Measurements from ENCODE around the gene CCDC15.
"Not testable (repeated sequence)": the region's sequence is repeated elsewhere in the genome, so short reads cannot be mapped to it uniquely, and the experiment has no call there.

The CCDC15 gene

DNA sequence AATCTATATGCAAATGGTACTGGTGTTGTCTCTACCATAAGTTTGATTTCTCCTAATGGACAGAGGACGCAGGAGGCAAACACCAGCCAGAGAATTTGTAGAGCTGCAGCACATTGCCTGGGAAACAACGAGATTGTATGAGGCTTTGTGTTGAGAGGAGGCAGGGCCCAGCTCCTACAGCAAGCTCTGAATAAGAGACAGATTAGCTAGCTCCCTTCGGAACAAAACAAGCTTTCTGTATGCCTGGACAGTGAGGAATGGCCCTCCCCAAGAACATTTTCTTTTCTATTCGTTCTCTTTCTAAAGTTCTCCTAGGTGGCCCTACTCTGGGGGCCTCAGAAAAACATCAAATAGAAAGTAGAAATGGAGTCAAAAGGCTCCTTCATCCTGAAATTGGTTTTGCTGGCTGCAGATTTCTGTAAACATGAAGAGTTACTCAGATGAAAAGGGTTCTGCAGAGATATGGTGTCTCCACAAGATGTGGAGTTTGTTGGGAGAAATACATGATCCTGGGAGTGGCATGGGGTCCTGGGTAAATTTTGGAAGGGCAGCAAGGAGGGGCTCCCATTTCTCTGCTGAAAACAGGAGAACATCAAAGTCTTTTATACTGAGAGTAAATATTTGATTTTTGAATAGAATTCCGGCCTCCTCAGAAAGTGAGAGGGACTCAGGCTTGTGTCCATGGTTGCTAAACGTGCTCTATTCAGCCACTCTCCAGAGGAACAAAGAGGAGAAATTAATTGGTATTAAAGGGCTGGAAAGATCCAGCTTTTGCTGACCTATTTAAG is 11.3 kb upstream of the CCDC15 start:
- DNase-seq (ENCODE audit: extremely low read depth in 1 of 2, low read depth in 1 of 2): no peak

DNA sequence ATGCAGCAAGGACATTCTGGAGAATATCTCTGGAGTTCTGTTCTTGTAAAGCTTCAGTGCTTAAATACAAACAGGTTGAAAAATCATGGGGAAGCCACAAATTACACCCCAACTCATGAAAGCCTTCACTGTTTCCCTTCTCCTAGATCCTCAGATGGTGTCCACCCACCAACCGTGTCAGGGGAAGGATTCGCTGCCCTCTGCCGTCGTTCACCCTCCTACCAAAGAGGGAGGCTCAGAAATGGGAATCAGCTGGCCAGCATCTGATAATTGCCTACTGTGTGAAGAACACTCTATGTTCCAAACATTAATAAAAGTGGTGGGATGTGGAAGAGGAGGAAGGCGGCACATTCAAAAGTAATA is 10.8 kb upstream of the CCDC15 start:
- DNase-seq (ENCODE audit: extremely low read depth in 1 of 2, low read depth in 1 of 2): no peak

DNA sequence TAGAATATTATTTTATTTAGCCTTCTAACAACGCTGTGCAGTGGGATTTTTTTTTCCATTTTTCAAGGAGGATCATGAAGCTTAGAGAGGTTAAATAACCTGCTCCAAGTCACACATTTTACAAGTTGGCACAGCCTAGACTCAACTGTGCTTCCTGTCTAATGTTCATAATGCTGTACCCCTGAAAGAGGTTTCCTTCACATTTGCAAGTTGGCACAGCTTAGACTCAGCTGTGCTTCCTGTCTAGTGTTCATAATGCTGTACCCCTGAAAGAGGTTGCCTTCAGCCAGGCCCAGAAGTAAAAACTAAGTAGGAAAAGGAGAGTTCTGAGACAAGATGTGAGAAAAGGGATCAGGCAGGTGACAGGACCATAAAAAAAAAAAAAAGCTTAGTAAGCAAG is 10.3 kb upstream of the CCDC15 start:
- DNase-seq (ENCODE audit: extremely low read depth in 1 of 2, low read depth in 1 of 2): no peak

DNA sequence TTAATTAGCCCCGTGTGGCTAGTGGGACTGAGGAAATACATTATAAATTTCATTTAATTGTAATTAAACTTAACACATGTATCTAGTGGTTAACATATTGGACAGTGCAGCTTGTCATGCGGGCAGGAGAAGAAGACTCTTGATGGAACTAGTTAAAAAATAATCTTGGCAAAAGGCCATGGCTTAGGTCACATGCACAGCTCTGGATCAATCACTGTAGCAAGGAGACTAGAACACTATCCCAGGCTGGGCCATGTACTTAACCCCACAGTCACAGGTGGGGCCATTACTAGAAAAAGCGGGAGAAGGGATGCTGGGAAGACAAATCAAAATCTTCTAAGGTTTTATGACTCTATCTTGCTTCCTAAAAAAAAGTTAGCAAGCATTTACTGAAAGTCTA is 9.4 kb upstream of the CCDC15 start:
- DNase-seq (ENCODE audit: extremely low read depth in 1 of 2, low read depth in 1 of 2): no peak

DNA sequence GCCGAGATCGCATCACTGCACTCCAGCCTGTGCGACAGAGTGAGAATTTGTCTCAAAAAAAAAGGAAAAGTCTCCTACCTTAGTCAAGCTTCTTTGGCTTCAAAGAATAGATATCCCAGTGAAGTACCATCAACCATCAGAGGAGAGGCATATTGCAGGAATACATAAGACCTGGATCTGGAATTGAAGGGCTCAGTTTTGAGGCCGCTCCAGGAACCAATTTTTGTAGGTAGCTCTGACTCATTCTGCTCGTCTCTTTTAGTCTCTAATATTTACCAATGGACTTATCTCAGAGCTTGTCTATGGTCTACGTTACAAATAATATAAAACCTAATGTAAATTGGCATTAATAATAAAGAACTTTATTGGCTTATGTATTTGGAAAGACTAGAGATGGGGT is 8.2 kb upstream of the CCDC15 start:
- DNase-seq (ENCODE audit: extremely low read depth in 1 of 2, low read depth in 1 of 2): no peak

DNA sequence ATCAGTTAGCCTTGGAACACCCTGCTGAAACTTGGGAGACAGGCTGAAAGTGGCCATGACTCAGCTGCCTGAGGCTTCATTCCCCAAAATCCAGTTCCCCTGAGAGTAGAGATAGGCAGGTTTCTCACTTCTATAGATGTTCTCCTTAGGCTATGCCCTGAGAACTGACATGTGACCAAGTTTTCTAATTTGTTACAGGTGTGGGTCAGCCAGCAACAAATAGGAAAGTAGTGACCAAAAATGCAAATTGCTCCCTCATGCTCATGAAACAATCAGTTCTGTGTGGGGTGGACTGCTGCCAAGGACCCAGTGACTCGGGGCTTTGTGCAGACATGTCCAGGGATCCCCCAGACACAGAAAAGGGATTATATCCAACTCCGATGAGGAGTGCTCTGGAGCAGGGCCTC is 7.3 kb upstream of the CCDC15 start:
- DNase-seq (ENCODE audit: extremely low read depth in 1 of 2, low read depth in 1 of 2): no peak

DNA sequence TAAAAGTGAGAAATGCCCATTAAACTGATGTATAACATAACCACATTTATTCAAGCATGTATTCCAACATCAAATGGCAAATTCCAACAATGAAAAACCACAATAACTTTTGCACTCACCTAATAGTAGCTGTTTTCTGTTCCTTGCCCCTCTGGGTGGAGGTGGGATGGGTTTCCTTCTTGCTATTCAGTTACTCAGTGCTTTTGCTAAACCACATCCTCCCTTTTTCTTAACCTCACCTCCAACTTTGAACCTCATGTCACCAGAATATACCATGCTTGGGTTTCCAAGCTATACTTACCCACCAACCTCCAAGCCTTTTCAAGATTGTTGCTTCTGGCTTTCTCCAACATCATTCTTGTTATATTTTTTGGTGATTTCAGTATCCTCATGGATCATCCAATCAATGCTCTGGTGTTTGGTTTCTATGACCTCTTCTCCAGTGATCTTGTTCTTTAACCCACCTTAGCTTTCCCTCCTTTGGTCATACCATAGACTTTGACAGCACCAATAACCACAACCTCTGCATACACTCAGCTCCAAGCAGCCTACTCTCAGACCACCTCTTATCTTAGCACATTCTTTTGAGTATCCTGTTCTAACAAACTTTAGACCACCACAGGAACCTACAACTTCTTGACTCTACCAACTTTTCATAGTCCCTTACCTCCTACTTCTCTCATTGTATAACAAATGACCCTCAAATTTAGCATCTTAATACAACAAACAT is 3.2 kb upstream of the CCDC15 start:
- no peak for DNase-seq (ENCODE audit: extremely low read depth in 1 of 2, low read depth in 1 of 2)

DNA sequence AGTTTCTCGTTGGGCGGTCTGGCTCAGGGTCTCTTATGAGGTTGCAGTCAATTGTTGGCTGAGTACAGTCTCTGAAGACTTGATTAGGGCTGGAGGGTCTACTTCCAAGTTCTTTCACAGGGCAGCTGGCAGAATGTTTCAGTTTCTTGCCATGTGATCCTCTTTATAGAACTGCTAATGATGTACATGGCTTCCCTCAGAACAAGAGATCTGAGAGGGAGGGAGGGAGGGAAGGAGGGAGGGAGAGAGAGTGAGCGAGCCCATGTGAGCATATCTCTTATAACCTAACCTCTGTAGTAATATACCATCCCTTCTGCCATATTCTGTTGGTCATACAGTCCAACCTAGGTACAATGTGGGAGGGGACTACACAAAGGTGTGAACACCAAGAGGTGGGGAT is 2.7 kb upstream of the CCDC15 start:
- no peak for DNase-seq (ENCODE audit: extremely low read depth in 1 of 2, low read depth in 1 of 2)

DNA sequence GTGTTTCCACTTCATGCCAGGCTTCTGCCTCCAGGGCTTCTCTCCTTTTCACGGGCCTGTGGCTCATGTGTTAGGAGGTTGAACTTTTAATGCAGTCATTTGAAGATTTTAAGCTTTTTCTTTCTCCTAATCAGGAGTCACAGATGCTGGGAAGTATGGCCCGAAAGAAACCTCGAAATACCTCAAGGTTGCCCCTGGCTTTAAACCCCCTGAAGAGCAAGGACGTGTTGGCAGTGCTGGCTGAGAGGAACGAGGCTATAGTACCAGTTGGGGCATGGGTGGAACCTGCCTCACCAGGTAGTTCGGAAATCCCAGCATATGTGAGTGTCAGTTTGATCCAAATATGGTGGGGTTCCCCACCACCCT is 571 bp downstream of the CCDC15 start:
- DNase-seq (ENCODE audit: extremely low read depth in 1 of 2, low read depth in 1 of 2): no peak

DNA sequence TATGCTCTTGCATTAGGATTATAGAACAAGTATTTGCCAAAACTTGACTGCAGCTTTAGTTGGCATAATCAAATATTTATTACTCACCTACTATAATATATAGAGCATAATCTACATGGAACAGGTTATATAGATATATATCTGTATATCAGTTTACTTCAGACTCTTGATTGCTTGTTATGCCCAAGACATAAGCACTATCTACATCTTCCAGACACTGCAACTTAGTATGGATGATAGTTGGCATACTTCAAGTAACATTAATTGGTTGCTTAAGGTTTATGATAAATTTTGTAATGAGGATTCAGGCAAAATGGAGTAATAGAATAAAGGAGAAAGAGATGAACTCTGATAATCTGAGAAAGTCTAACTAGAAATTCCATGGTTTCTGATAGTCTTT is 1.0 kb downstream of the CCDC15 start:
- DNase-seq (ENCODE audit: extremely low read depth in 1 of 2, low read depth in 1 of 2): no peak

DNA sequence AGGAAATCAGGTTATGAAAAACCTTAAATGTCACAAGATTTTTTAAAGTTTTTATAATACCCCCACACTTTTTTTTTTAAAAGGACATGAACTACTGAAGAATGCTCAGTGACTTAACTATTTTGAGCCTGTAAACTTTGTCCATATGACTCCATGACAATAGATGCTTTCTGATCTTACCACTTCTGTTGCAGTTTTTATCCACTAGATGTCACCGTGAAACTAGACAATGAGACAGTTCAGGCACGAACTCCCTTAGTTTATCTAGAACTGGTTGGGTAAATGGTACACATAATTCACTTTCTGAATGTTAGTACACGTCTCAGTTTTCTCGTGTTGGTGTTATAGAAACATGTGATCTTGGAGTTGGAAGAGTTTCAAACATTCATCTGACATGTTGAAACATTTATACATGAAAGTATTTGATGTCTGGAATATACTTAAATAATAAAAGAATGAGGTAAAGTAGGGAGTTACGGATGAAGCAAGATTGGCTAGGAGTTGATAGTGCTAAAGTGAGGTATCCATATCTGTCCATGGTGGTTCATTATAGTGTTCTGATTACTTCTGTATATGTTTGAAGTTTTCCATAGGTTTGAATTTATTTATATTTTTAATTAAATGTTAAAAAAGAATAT is 8.1 kb downstream of the CCDC15 start:
- DNase-seq (ENCODE audit: extremely low read depth in 1 of 2, low read depth in 1 of 2): no peak

DNA sequence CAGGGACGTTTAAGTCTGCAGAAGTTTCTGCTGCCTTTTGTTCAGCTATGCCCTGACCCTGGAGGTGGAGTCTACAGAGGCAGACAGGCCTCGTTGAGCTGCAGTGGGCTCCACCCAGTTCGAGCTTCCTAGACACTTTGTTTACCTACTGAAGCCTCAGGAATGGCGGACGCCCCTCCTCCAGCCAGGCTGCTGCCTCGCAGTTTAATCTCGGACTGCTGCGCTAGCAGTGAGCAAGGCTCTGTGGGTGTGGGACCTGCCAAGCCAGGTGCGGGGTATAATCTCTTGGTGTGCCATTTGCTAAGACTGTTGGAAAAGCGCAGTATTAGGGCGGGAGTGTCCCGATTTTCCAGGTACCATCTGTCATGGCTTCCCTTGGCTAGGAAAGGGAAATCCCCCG is 14.2 kb downstream of the CCDC15 start:
- not testable (repeated sequence) for DNase-seq (ENCODE audit: extremely low read depth in 1 of 2, low read depth in 1 of 2)

DNA sequence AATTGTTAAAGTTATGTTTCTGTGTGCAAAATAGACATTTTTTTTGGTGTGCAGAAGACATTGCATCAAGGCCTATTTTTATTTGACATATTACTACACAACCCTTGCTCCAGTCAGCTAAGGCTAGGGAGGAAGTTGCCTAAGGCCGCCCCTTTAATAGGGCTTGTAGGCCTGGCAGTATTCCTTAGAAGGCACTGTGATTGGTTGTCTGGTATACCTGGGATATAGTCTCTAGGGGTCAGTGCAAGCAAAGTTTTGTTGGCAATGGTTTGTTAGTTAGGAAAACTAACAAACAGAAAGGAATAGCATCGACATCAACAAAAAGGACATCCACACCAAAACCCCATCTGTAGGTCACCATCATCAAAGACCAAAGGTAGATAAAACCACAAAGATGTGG is 16.9 kb downstream of the CCDC15 start:
- no peak for DNase-seq (ENCODE audit: extremely low read depth in 1 of 2, low read depth in 1 of 2)

DNA sequence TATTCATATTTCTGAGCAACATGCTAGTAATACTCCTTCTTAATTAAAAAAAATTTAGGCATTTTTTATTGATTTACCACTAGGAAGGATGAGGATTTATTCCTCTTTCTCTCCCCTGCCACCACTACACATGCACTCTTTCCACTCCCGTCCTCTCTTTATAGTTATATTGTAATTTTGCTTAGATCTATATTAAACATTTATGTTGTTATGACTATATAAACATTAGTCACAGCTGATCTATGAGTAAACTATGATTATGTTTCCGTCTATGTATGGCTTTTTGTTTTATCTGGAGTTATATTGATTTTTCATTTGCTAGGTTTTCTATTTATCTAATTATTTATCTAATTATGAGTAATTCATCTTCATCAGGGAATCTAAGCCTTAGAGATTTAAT is 17.8 kb downstream of the CCDC15 start:
- DNase-seq (ENCODE audit: extremely low read depth in 1 of 2, low read depth in 1 of 2): no peak

DNA sequence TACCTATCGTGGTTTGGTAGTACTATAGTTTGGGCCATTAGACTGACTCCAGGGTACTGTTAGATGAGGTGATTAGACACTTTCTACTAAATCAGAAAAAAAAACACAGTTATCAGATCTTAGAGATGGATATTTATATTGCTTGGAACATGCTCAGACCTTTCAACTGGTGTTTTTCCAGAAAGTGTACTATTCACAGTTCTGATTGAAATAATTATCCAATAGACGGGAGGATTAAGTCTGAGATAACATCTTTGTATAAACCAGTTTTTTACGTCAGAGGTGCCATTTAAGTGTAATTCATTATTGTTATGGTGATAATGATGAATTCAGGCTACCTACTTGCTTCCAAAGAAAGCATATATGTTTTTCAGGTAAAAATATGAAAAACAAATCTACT is 22.5 kb downstream of the CCDC15 start:
- no peak for DNase-seq (ENCODE audit: extremely low read depth in 1 of 2, low read depth in 1 of 2)

DNA sequence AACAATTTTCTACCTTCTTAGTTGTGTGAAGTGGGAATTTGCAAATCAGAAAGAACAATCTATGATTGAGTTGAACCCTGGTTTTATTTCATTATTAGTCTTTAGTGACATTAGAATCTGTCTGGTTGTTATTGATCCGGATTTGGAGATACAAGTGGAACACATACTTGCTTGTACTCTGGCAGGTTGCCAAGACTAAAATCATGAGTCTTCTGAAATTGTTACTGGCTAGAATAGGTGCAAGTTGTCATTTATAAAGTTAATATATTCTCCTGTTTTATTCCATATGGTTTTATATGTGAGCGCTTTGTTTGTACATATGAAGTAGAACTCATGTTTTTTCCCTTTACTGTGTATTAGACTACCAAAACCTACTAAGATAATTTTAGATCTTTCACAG is 23.0 kb downstream of the CCDC15 start:
- no peak for DNase-seq (ENCODE audit: extremely low read depth in 1 of 2, low read depth in 1 of 2)

DNA sequence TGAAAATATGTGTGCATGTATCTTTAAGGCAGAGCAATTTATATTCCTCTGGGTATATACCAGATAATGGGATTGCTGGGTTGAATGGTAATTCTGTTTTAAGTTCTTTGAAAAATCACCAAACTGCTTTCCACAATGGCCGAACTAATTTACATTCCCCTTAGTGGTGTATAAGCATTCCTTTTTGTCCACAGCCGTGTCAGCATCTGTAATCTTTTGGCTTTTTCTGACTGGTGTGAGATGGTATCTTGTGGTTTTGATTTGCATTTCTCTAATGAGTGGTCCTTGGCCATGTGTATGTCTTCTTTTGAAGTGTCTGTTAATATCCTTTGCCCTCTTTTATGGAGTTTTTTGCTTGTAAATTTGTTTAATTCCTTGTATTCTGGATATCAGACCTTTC is 24.3 kb downstream of the CCDC15 start:
- DNase-seq (ENCODE audit: extremely low read depth in 1 of 2, low read depth in 1 of 2): no peak

DNA sequence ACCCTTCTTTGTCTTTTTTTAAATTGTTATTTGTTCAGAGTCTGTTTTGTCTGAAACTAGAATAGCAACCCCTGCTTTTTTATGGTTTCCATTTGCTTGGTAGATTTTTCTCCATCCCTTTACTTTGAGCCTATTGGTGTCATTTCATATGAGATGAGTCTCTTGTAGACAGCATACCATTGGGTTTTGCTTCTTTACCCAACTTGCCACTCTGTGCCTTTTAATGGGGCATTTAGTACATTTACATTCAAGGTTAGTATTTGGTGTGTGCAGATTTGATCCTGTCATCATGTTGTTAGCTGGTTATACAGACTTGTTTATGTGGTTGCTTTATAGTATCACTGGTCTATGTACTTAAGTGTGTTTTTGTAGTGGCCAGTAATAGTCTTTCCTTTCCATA is 28.0 kb downstream of the CCDC15 start:
- no peak for DNase-seq (ENCODE audit: extremely low read depth in 1 of 2, low read depth in 1 of 2)

DNA sequence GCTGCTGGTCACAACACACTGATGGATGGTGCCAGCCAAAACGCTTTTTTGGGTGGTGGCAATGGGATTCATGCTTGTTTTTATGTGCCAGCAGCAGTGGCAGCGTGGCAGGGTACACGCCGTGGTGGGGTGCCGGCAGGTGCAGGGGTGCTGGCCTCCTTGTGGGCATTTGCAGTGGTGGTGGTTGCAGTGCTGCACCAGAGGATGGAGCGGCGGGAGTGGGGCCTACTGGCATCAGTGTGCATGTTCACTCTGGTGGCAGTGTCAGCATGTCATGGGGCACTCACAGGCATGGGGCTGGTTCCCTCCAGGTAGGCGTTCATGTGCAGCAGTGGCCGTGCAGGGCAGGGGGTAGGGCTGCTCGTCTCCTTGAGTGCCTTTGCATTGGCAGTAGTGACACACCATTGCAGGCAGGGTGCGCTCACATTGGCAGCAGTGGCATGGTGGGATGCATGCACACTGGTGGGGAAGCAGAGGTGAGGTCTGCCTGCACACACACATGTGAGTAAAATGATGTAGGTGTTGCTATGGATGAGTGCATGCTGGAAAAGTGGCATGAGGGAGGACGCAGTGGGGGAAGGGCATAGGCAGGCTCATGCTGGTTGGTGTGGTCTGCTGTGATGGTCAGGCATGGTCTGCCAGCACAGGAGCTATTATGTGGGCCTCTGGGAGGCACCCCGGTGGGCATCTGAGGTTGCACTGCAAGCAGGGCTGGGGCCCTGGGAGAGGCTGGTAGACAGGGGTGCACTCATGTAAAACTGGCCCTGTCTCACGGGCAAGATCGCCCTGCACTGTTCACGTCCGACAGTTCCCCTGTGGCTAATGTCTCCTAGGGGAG is 29.9 kb downstream of the CCDC15 start:
- no peak for DNase-seq (ENCODE audit: extremely low read depth in 1 of 2, low read depth in 1 of 2)

DNA sequence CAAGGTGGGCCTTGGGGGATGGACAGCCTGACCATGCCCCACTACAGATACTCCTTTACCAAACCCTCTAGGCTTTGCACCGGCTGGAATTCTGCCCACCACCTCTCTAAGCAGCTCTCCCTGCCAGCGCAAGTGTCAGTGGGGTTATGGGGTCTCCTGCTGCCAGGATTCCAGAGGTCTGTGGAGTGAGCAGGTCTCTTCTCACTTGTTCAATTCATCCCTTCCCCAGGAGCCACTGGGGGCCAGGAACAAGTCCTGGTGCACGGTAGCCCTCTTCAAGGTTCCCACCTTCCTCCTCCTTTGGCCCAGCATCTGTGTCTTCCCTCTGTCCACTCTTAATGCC is 30.5 kb downstream of the CCDC15 start:
- no peak for DNase-seq (ENCODE audit: extremely low read depth in 1 of 2, low read depth in 1 of 2)

DNA sequence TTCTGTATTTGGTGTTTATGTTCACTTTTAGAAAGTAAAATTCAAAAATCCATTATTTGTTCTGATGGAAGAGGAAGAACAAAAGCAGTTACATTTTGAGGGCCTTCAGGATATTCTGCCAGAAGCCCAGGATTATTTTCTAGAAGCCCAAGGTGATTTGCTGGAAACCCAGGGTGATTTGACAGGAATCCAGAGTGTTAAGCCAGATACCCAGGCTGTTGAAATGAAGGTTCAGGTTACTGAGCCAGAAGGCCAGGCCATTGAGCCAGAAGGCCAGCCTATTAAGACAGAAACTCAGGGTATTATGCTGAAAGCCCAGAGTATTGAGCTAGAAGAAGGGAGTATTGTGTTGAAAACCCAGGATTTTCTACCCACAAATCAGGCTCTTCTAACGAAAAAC is 33.1 kb downstream of the CCDC15 start:
- DNase-seq (ENCODE audit: extremely low read depth in 1 of 2, low read depth in 1 of 2): no peak

DNA sequence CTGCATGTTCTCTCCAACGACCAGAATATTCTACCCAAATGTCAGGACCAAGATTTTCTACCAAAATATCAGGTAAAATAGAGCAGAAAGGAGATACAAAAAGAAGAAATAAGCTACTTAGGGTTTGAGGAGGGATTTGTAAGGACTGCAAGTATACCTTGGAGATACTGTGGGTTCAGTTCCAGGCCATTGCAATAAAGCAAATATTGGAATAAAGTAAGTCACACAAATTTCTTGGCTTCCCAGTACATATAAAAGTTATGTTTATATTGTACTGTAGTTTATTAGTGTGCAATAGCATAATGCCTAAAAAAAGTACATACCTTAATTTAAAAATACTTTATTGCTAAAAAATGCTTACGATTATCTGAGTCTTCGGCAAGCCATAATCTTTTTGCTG is 34.1 kb downstream of the CCDC15 start:
- no peak for DNase-seq (ENCODE audit: extremely low read depth in 1 of 2, low read depth in 1 of 2)

Data from activated CD8-positive, alpha-beta memory T cell treated with anti-CD3 and anti-CD28 coated beads for 1 hour (primary cell).